Astrocyte (in vitro differentiated cells and primary cell): ENCODE measurements around the gene ANP32A. TPM values are rescaled to one million over a fixed set of nuclear protein-coding genes. Genes with fewer than 3 reads are reported as not detected.

Experiments used
- DNase-seq: peaks from one replicate; pipeline ENCODE4 v3.0.0-alpha.2; 2010; ENCODE audit warnings: low read depth
- FAIRE-seq: peaks from 2 replicates; lab custom pipeline; 2011; peaks lifted over from hg19 to GRCh38; lab: Jason Lieb, UNC
- H2AFZ ChIP-seq: 2 replicates; pipeline ENCODE4 v1.6.0; 2012; ENCODE audit warnings: low read depth, low read length, inconsistent platforms
- H3K27ac ChIP-seq: 2 replicates; pipeline ENCODE4 v1.5.1; 2011; ENCODE audit warnings: low read depth, low read length, inconsistent platforms
- H3K27me3 ChIP-seq: 2 replicates; pipeline ENCODE4 v1.6.0; 2011; ENCODE audit warnings: low read length, inconsistent platforms; ENCODE audit not compliant: insufficient read depth
- H3K36me3 ChIP-seq: 2 replicates; pipeline ENCODE4 v1.5.1; 2011; ENCODE audit warnings: low read length, inconsistent platforms; ENCODE audit not compliant: insufficient read depth
- H3K4me1 ChIP-seq: 2 replicates; pipeline ENCODE4 v1.5.1; 2011; ENCODE audit warnings: low read length, inconsistent platforms; ENCODE audit not compliant: insufficient read depth
- H3K4me2 ChIP-seq: 2 replicates; pipeline ENCODE4 v1.6.0; 2012; ENCODE audit warnings: low read length, inconsistent platforms
- H3K4me3 ChIP-seq: 2 replicates; pipeline ENCODE4 v1.5.1; 2011; ENCODE audit warnings: low read depth, mild to moderate bottlenecking, low read length, inconsistent platforms; ENCODE audit not compliant: insufficient read depth
- H3K79me2 ChIP-seq: 2 replicates; pipeline ENCODE4 v1.6.0; 2012; ENCODE audit warnings: mild to moderate bottlenecking, low read length, inconsistent platforms; ENCODE audit not compliant: insufficient read depth
- H3K9ac ChIP-seq: 2 replicates; pipeline ENCODE4 v1.6.0; 2012; ENCODE audit warnings: mild to moderate bottlenecking, low read length, inconsistent platforms
- H3K9me3 ChIP-seq: 2 replicates; pipeline ENCODE4 v1.5.1; 2012; ENCODE audit warnings: low read depth, mild to moderate bottlenecking, low read length, inconsistent platforms; ENCODE audit not compliant: insufficient read depth
- H4K20me1 ChIP-seq: 2 replicates; pipeline ENCODE4 v1.6.0; 2012; ENCODE audit warnings: low read length, inconsistent platforms; ENCODE audit not compliant: insufficient read depth
- H3K27ac Mint-ChIP-seq: one replicate; pipeline ENCODE4 v1.8.0; 2021; ENCODE audit warnings: mild to moderate bottlenecking, mixed read lengths; ENCODE audit not compliant: unreplicated experiment
- H3K27me3 Mint-ChIP-seq: one replicate; pipeline ENCODE4 v1.8.0; 2021; ENCODE audit warnings: low read depth, mixed read lengths; ENCODE audit not compliant: unreplicated experiment
- H3K36me3 Mint-ChIP-seq: one replicate; pipeline ENCODE4 v1.8.0; 2021; ENCODE audit warnings: low read depth, mixed read lengths; ENCODE audit not compliant: unreplicated experiment
- H3K4me1 Mint-ChIP-seq: one replicate; pipeline ENCODE4 v1.8.0; 2021; ENCODE audit warnings: low read depth, mixed read lengths; ENCODE audit not compliant: unreplicated experiment
- H3K4me3 Mint-ChIP-seq: one replicate; pipeline ENCODE4 v1.8.0; 2021; ENCODE audit warnings: mild to moderate bottlenecking, moderate library complexity, mixed read lengths; ENCODE audit not compliant: unreplicated experiment
- H3K9me3 Mint-ChIP-seq: one replicate; pipeline ENCODE4 v1.8.0; 2021; ENCODE audit warnings: mild to moderate bottlenecking, mixed read lengths; ENCODE audit not compliant: unreplicated experiment
- CTCF ChIP-seq: IDR thresholded peaks from 2 replicates; pipeline ENCODE4 v1.5.1; 2011; ENCODE audit warnings: low read depth, mild to moderate bottlenecking, inconsistent platforms, low read length, moderate library complexity; ENCODE audit not compliant: insufficient read depth
- EZH2 ChIP-seq: IDR thresholded peaks from 2 replicates; pipeline ENCODE4 v1.6.1; 2012; ENCODE audit warnings: mild to moderate bottlenecking, low read length, inconsistent platforms; ENCODE audit not compliant: insufficient read depth
- microRNA-seq: library from miRNA; unstranded; fragments of <30 nt; microRNA quantifications from one replicate; pipeline ENCODE4 v1.2.0, GENCODE V29; 2020
- total RNA-seq: library from RNA; stranded (reverse); gene quantifications from 2 replicates; pipeline ENCODE4 v1.2.1, GENCODE V29; 2021

ANP32A gene
- total RNA-seq, 1 donor from 2014 or later, result 138 TPM

- H2AFZ ChIP-seq, result no peak overlapping the region
- H4K20me1 ChIP-seq, result no peaks in the 10 kb centered on the region
- H3K9me3 Mint-ChIP-seq, result no peaks in the 10 kb centered on the region
- peak overlapping the region; percentile 54 for H3K4me2 ChIP-seq
- H3K36me3 Mint-ChIP-seq, result peaks cover 2% of the 10 kb centered on the region
- no peak overlapping the region for H3K4me3 ChIP-seq
- H3K9me3 ChIP-seq, result no peaks in the 10 kb centered on the region
- TF ChIP-seq CTCF (no peak), EZH2 (no peak)
- no peak overlapping the region for H3K27ac Mint-ChIP-seq
- no peak overlapping the region for H3K27ac ChIP-seq
- H3K4me1 ChIP-seq, result peaks cover 14% of the 10 kb centered on the region
- no peak overlapping the region for H3K9ac ChIP-seq
- no peaks in the 10 kb centered on the region for H3K79me2 ChIP-seq
- H3K4me1 Mint-ChIP-seq, result peaks cover 6% of the 10 kb centered on the region
- DNase-seq (peak; percentile 49), FAIRE-seq (no peak)
- no peak overlapping the region for H3K4me3 Mint-ChIP-seq
- H3K36me3 ChIP-seq, result no peaks in the 10 kb centered on the region
- H3K27me3 Mint-ChIP-seq, result peaks cover 18% of the 10 kb centered on the region
- H3K27me3 ChIP-seq, result no peaks in the 10 kb centered on the region
These were observed 90.8 kb downstream of the ANP32A start for GRCh38 chr15:68729789-68730411.

Small RNA genes lying within 50 kb of the gene (microRNA-seq; reads per million reads assigned to microRNA genes)
- not detected for gene MIR4312

Other genes with a start within 250 kb of the ANP32A start
- gene CORO2B, start 241.9 kb downstream of the ANP32A start, total RNA-seq, result 6.2 and 7.4 TPM in 2 replicates
- not detected in 2 replicates for gene SPESP1, start 109.6 kb upstream of the ANP32A start, total RNA-seq
- gene NOX5, start 193.8 kb upstream of the ANP32A start, total RNA-seq, result 0.09 and 0.14 TPM in 2 replicates